DND-41 (cell line): Measurements from ENCODE around the gene GRID1.

Source experiments
- ATAC-seq: fragments of 200-7000 bp; cut with Tn5 transposase; 3 replicates; pipeline ENCODE4 v1.9.1; 2021; ENCODE audit warnings: low read depth; ENCODE audit not compliant: insufficient read depth
- DNase-seq: peaks from one replicate; pipeline ENCODE4 v3.0.0-alpha.2; 2020
- H2AFZ ChIP-seq: 2 replicates; pipeline ENCODE4 v1.6.0; 2012; ENCODE audit warnings: low read depth, low read length
- H3K27ac ChIP-seq: 2 replicates; pipeline ENCODE4 v1.5.1; 2012; ENCODE audit warnings: low read length, inconsistent platforms
- H3K27me3 ChIP-seq: fragments of 200-600 bp; sonication (generic); 2 replicates; pipeline ENCODE4 v1.6.0; 2012; ENCODE audit warnings: low read length, mild to moderate bottlenecking, inconsistent platforms; ENCODE audit not compliant: insufficient read depth, poor library complexity
- H3K36me3 ChIP-seq: 2 replicates; pipeline ENCODE4 v1.5.1; 2012; ENCODE audit warnings: low read length, inconsistent platforms; ENCODE audit not compliant: insufficient read depth
- H3K4me1 ChIP-seq: 2 replicates; pipeline ENCODE4 v1.5.1; 2012; ENCODE audit warnings: mild to moderate bottlenecking, low read length; ENCODE audit not compliant: insufficient read depth
- H3K4me2 ChIP-seq: 2 replicates; pipeline ENCODE4 v1.6.0; 2012; ENCODE audit warnings: mild to moderate bottlenecking, moderate library complexity, low read length, inconsistent platforms; ENCODE audit not compliant: insufficient read depth
- H3K4me3 ChIP-seq, 2 experiments: fragments of 200-600 bp in 1 of 2; shearing (Covaris generic) in 1 of 2; 2 replicates each; pipeline ENCODE4 v1.5.1; 2012 to 2016; ENCODE audit warnings: inconsistent platforms in 2 of 2, low read length in 2 of 2, mild to moderate bottlenecking in 2 of 2, low read depth in 1 of 2, moderate library complexity in 1 of 2
- H3K79me2 ChIP-seq: 2 replicates; pipeline ENCODE4 v1.6.0; 2012; ENCODE audit warnings: low read length, inconsistent platforms; ENCODE audit not compliant: insufficient read depth
- H3K9ac ChIP-seq: 2 replicates; pipeline ENCODE4 v1.6.0; 2012; ENCODE audit warnings: low read depth, mild to moderate bottlenecking, inconsistent platforms, low read length, moderate library complexity
- H3K9me3 ChIP-seq: 2 replicates; pipeline ENCODE4 v1.5.1; 2012; ENCODE audit warnings: low read length, moderate library complexity, mild to moderate bottlenecking, inconsistent platforms; ENCODE audit not compliant: insufficient read depth, severe bottlenecking
- H4K20me1 ChIP-seq: 2 replicates; pipeline ENCODE4 v1.6.0; 2012; ENCODE audit warnings: low read length; ENCODE audit not compliant: insufficient read depth
- EZH2 ChIP-seq: IDR thresholded peaks from 3 replicates; pipeline ENCODE4 v1.6.1; 2012; ENCODE audit warnings: borderline replicate concordance, low read depth, mild to moderate bottlenecking, moderate library complexity, low read length, inconsistent platforms; ENCODE audit not compliant: severe bottlenecking
- TF ChIP-seq, protein P1 (sequence below): IDR thresholded peaks from 2 replicates; pipeline ENCODE4 v1.5.1; 2012; ENCODE audit warnings: borderline replicate concordance, low read length, moderate library complexity, mild to moderate bottlenecking; ENCODE audit not compliant: poor library complexity, severe bottlenecking; ENCODE audit errors: extremely low read depth

Gene GRID1

GRCh38 chr10:85868627-85869499 lies 497.7 kb downstream of the GRID1 start:
- ATAC-seq = no peak
- H3K4me2 ChIP-seq = no peak overlapping the region
- no peaks in the 10 kb centered on the region for H3K27me3 ChIP-seq
- no peaks in the 10 kb centered on the region for H3K9me3 ChIP-seq
- no peak overlapping the region for H3K9ac ChIP-seq
- H3K79me2 ChIP-seq = no peaks in the 10 kb centered on the region
- H2AFZ ChIP-seq = no peak overlapping the region
- H3K4me3 ChIP-seq = no peak overlapping the region
- TF ChIP-seq, protein P1, sequence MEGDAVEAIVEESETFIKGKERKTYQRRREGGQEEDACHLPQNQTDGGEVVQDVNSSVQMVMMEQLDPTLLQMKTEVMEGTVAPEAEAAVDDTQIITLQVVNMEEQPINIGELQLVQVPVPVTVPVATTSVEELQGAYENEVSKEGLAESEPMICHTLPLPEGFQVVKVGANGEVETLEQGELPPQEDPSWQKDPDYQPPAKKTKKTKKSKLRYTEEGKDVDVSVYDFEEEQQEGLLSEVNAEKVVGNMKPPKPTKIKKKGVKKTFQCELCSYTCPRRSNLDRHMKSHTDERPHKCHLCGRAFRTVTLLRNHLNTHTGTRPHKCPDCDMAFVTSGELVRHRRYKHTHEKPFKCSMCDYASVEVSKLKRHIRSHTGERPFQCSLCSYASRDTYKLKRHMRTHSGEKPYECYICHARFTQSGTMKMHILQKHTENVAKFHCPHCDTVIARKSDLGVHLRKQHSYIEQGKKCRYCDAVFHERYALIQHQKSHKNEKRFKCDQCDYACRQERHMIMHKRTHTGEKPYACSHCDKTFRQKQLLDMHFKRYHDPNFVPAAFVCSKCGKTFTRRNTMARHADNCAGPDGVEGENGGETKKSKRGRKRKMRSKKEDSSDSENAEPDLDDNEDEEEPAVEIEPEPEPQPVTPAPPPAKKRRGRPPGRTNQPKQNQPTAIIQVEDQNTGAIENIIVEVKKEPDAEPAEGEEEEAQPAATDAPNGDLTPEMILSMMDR = no peak
- TF ChIP-seq EZH2 = no peak
- no peaks in the 10 kb centered on the region for H3K4me1 ChIP-seq
- H4K20me1 ChIP-seq = no peaks in the 10 kb centered on the region
- no peak for DNase-seq
- H3K27ac ChIP-seq = no peak overlapping the region
- H3K36me3 ChIP-seq = no peaks in the 10 kb centered on the region

DNA sequence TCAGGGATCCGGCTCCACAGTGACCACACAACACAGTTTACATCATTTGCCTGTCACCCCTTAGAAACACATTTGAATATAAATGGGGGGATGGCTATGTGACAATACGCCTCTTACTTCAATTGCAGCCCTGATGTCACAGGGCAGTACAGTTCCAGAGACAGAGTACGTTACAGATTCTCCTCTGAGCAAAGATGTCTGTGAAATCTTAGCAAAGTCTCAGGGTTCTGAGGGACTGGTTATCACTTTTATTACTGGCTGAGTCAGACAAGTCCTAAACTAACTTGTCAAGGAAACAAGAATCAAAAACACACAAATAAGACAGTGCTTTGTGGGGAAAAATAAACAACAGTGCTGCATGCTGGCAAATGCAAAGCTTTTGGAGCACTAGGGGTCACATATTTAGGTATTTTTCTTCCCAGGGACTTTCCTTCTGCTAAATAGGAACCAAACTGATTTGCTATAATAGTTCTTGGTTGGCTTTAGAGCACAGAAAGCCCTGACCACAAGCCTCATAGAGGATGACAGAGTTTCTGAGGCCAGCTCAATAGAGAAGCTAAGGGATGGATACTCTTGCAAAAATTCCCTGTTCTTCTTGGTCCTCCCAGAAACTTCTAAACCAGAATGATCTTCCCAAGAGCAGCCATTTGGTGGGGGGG lies 501.6 kb downstream of the GRID1 start:
- Histone ChIP-seq H3K36me3 (no peaks in the 10 kb centered on the region), H3K4me2 (no peak overlapping the region), H3K4me3 (no peak overlapping the region), H3K79me2 (no peaks in the 10 kb centered on the region), H4K20me1 (no peaks in the 10 kb centered on the region), H3K4me1 (no peaks in the 10 kb centered on the region), H3K27ac (no peak overlapping the region), H2AFZ (no peak overlapping the region), H3K9me3 (no peaks in the 10 kb centered on the region), H3K9ac (no peak overlapping the region), H3K27me3 (no peaks in the 10 kb centered on the region)
- ATAC-seq (no peak), DNase-seq (no peak)
- no peak for TF ChIP-seq EZH2
- TF ChIP-seq, protein P1 = no peak

- Histone ChIP-seq H3K4me1 (no peaks in the 10 kb centered on the region), H3K79me2 (no peaks in the 10 kb centered on the region), H3K4me2 (no peak overlapping the region), H3K27ac (no peak overlapping the region), H2AFZ (no peak overlapping the region), H3K36me3 (no peaks in the 10 kb centered on the region), H4K20me1 (no peaks in the 10 kb centered on the region), H3K27me3 (no peaks in the 10 kb centered on the region), H3K9ac (no peak overlapping the region), H3K4me3 (no peak overlapping the region), H3K9me3 (no peaks in the 10 kb centered on the region)
- ATAC-seq (no peak), DNase-seq (no peak)
- TF ChIP-seq EZH2 = no peak
- TF ChIP-seq, protein P1 = no peak
Measured at GRCh38 chr10:85864173-85864549, 502.4 kb downstream of the GRID1 start.
